Measurements from ENCODE around the gene OR1D2.
"Not testable (repeated sequence)": the region's sequence is repeated elsewhere in the genome, so short reads cannot be mapped to it uniquely, and the experiment has no call there.

OR1D2 gene, protein sequence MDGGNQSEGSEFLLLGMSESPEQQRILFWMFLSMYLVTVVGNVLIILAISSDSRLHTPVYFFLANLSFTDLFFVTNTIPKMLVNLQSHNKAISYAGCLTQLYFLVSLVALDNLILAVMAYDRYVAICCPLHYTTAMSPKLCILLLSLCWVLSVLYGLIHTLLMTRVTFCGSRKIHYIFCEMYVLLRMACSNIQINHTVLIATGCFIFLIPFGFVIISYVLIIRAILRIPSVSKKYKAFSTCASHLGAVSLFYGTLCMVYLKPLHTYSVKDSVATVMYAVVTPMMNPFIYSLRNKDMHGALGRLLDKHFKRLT

DNA sequence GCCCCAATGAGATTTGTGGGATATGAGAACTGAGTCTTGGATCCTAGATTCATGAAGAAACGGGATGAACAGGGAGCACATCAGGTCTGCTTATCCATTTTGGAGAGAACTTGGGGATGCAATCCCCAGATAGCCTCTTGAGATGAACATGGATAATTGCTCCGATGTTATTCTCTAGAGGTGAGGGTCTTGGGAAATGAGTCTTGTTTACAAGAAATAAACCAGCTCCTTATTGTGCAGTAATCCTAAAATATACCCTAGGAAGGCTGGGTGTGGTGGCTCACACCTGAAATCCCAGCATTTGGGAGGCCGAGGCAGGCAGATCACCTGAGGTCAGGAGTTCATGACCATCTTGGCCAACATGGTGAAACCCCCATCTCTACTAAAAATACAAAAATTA is at the start of gene OR1D2:
OR1D2 (minus strand) TSS at position 101 of the 400 bp plus-strand sequence. CDS start 11,426 bp downstream, outside the sequence.
- TF ChIP-seq, protein P1, sequence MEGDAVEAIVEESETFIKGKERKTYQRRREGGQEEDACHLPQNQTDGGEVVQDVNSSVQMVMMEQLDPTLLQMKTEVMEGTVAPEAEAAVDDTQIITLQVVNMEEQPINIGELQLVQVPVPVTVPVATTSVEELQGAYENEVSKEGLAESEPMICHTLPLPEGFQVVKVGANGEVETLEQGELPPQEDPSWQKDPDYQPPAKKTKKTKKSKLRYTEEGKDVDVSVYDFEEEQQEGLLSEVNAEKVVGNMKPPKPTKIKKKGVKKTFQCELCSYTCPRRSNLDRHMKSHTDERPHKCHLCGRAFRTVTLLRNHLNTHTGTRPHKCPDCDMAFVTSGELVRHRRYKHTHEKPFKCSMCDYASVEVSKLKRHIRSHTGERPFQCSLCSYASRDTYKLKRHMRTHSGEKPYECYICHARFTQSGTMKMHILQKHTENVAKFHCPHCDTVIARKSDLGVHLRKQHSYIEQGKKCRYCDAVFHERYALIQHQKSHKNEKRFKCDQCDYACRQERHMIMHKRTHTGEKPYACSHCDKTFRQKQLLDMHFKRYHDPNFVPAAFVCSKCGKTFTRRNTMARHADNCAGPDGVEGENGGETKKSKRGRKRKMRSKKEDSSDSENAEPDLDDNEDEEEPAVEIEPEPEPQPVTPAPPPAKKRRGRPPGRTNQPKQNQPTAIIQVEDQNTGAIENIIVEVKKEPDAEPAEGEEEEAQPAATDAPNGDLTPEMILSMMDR (IDR thresholded peaks at IDR 0.05; ENCODE audit: insufficient read depth, low read depth, low read length, missing control alignments), result no peak
- DNase-seq (ENCODE audit: low read depth), result no peak

GRCh38 chr17:3137494-3137893 is 33.3 kb upstream of the OR1D2 start:
- H3K4me3 ChIP-seq (ENCODE audit: low read depth, low read length); DNase-seq (ENCODE audit: low read depth): not testable (repeated sequence)

More for the DNA sequence above, at the start of gene OR1D2:
- no peak within 1 kb of the TSS for H3K4me3 ChIP-seq (ENCODE audit: low read depth, low read length)

DNA sequence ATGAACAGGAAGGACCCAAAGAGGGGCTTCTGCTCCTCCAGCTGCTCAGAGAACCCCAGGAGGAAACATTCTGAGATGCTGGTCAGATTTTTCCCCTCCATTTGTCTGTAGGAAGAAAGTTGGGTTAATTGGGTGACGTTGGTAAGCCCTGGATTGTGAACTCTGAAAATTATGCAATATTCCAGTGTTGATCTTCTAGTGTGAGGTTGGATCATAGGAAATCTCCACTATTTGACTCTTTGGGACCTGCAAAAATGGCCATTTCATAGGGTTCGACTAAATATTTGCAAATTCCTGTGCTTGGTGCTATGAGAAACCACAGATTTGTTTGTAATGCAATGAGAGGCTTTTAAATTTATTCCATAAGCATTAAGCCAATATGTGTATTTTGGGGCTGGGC is 23.2 kb upstream of the OR1D2 start, which contains the start of gene OR1G1:
OR1G1 (minus strand) TSS at position 101 of the 400 bp plus-strand sequence; CDS start at position 101, 0 bp downstream.
- no peak for DNase-seq (ENCODE audit: low read depth)
- H3K4me3 ChIP-seq (ENCODE audit: low read depth, low read length), result no peak within 1 kb of the TSS
- TF ChIP-seq, protein P1 (IDR thresholded peaks at IDR 0.05; ENCODE audit: insufficient read depth, low read depth, low read length, missing control alignments), result no peak

- DNase-seq (ENCODE audit: low read depth); H3K4me3 ChIP-seq (ENCODE audit: low read depth, low read length): not testable (repeated sequence)
Measured at GRCh38 chr17:3073850-3074249, 30.4 kb downstream of the OR1D2 start.

DNA sequence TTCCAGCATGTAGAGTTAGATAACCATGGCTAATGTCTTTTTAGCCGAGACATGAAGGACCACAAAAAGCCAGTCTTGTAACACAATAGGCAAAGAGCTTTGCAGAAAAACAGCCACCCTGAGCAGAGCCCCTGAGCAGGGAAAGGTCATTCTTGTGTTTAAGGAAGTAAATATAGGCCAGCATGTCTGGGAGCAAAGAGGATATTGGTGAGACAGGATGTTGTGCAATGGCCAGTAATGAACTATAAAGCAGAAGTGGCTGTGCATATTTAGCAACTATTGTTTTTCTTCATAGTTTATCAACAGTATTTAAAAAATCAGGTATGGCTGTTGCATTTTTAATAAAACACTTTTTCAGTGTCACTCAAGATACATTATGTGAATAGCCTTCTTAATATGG is 39.0 kb downstream of the OR1D2 start:
- not testable (repeated sequence) for DNase-seq (ENCODE audit: low read depth); H3K4me3 ChIP-seq (ENCODE audit: low read depth, low read length)

GRCh38 chr17:3063507-3063906 is 40.7 kb downstream of the OR1D2 start, which contains the start of gene OR1D5:
TSS of gene OR1D5 (minus strand) at chr17:3063607. CDS start at chr17:3063607, 0 bp downstream.
- not testable (repeated sequence) for H3K4me3 ChIP-seq (ENCODE audit: low read depth, low read length); DNase-seq (ENCODE audit: low read depth)

DNA sequence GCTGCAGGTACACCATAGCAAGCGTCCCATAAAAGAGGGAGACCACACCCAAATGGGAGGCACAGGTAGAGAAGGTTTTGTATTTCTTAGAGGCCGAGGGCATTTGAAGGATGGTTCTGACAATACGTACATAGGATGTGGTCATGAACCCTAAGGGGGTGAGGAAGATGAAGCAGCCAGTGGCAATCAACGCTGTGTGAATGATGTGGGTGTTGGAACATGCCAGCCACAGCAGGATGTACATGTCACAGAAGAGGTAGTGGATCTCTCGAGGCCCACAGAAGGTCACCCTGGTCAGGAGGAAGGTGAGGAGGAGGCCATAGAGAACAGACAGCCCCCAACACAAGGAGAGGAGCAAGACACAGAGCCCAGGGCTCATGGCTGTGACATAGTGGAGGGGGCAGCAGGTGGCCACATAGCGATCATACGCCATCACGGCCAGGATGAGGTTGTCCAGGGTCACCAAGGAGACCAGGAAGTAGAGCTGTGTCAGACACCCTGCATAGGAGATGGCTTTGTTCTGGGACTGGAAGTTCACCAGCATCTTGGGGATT is 41.3 kb downstream of the OR1D2 start:
- not testable (repeated sequence) for H3K4me3 ChIP-seq (ENCODE audit: low read depth, low read length); DNase-seq (ENCODE audit: low read depth)

GRCh38 chr17:3054868-3055267 is 49.4 kb downstream of the OR1D2 start:
- not testable (repeated sequence) for H3K4me3 ChIP-seq (ENCODE audit: low read depth, low read length); DNase-seq (ENCODE audit: low read depth)

GRCh38 chr17:3049705-3050295 is 54.4 kb downstream of the OR1D2 start:
- H3K4me3 ChIP-seq (ENCODE audit: low read depth, low read length), result no peak overlapping the region
- DNase-seq (ENCODE audit: low read depth), result no peak
- TF ChIP-seq, protein P1 (IDR thresholded peaks at IDR 0.05; ENCODE audit: insufficient read depth, low read depth, low read length, missing control alignments), result no peak

- TF ChIP-seq, protein P1 (IDR thresholded peaks at IDR 0.05; ENCODE audit: insufficient read depth, low read depth, low read length, missing control alignments), result peak; percentile 63
- DNase-seq (ENCODE audit: low read depth), result peak; percentile 92
- H3K4me3 ChIP-seq (ENCODE audit: low read depth, low read length), result peak overlapping the region; percentile 41
Measured at GRCh38 chr17:3048727-3049471, 55.3 kb downstream of the OR1D2 start.

Data from GM12865 (cell line).